ENCODE results near the gene GPR62. TPM values are rescaled to one million over a fixed set of nuclear protein-coding genes. Genes with fewer than 3 reads are reported as not detected.
A peak's percentile ranks its signal among the peaks of the same experiment; 100 is the strongest.

Gene GPR62
- total and polyA plus RNA-seq, 2 donors (not counting 3 experiments of a cell fraction or from before 2014, with no cell fraction given), result 0.04 to 0.15 TPM

DNA sequence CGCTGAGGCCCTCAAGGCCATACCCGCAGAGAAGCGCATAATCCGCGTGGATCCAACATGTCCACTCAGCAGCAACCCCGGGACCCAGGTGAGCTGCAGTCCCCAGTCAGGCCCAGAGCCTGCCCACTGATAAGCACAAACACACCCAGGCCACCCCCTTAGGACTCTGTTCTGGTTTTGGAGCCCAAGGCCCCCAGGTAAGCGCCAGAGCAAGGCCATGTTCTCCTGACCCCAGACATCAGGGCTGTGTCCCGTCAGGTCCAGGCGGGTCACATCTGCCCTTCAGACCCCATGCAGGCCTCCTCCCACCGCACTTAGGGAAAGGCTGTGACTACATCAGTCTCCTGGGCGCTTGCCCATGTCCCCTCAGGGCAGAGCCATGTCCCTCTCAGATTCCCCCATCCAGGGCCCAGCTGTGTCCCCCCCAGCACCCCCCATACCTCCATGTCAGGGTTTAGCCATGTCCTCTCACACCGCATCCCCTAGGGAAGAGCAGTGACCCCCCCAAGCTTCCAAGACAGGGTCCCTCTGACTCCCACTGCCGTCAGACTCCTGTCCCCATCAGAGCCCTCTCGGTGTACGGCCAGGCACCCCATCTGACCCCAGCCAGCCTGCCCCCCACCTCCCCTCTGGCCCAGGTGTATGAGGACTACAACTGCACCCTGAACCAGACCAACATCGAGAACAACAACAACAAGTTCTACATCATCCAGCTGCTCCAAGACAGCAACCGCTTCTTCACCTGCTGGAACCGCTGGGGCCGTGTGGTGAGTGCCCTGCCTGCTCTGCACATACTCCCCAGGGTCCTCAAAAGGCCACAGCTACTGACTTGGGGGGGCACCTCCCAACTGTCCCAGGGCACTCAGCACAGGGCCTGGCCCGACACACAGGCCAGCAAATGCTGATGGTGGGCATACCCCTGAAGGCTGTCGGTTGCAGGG lies 11.5 kb upstream of the GPR62 start:
- Histone ChIP-seq H3K27ac (ENCODE audit: insufficient read depth, low read depth, low read length) (no peak overlapping the region), H2AFZ (ENCODE audit: low read depth, low read length) (peak overlapping the region; percentile 87), H3K79me2 (ENCODE audit: control insufficient read depth, insufficient read depth, low read length) (peaks cover 16% of the 10 kb centered on the region), H3K36me3 (ENCODE audit: control insufficient read depth in 2 of 2, extremely low read depth in 1 of 2, insufficient read depth in 2 of 2, low read length in 2 of 2) (no peaks in the 10 kb centered on the region), H3K4me2 (ENCODE audit: insufficient read depth, low read length) (no peak overlapping the region), H4K20me1 (replicated peaks; ENCODE audit: control insufficient read depth, extremely low read depth, insufficient read depth, low read length) (no peaks in the 10 kb centered on the region), H3K4me1 (ENCODE audit: control insufficient read depth, extremely low read depth, insufficient read depth, low read length) (peaks cover 21% of the 10 kb centered on the region), H3K9ac (replicated peaks; ENCODE audit: extremely low read depth, insufficient read depth, low read length) (no peak overlapping the region), H3K27me3 (ENCODE audit: control insufficient read depth in 2 of 2, insufficient read depth in 2 of 2, low read length in 2 of 2) (no peaks in the 10 kb centered on the region), H3K4me3 (replicated peaks in 1 of 3; ENCODE audit: insufficient read depth in 1 of 3, low read depth in 1 of 3, low read length in 3 of 3) (no peak overlapping the region), H3K9me3 (replicated peaks; ENCODE audit: control insufficient read depth, insufficient read depth, low read length) (no peaks in the 10 kb centered on the region), H3K9me1 (replicated peaks; ENCODE audit: control insufficient read depth, extremely low read depth, insufficient read depth, low read length) (no peaks in the 10 kb centered on the region)
- dilution Hi-C loops (cut with MboI; ENCODE audit: extremely low pct_ligation_motif_present, low sequenced_read_pairs), result no loop called here
- ChIA-PET CTCF (interaction anchor here (0.8 to 2.8 kb wide), 6 partner anchors 14 to 113 kb away, joined by 3 to 46 read pairs (median 8); partner anchors contain the start of genes ABHD14A, ABHD14B and DUSP7), POLR2A (interaction anchor here (0.6 to 2.1 kb wide), 2 partner anchors 10 to 52 kb away, joined by 4 to 6 read pairs; partner anchors contain the start of gene RPL29)
- intact Hi-C loops (cut with micrococcal nuclease), result loop anchor here (2.0 to 10.0 kb wide), 3 partner anchors 39 to 559 kb away; partner anchors contain the start of genes ACY1, DCAF1 and MANF
- FAIRE-seq (no peak), DNase-seq (ENCODE audit: low read depth, low spot score) (no peak)
- no TSS peak for BruUV-seq (replicated peaks)
- TF ChIP-seq MYC (IDR thresholded peaks at IDR 0.05; ENCODE audit: low read depth, low read length), result no peak
- TF ChIP-seq, protein P1, sequence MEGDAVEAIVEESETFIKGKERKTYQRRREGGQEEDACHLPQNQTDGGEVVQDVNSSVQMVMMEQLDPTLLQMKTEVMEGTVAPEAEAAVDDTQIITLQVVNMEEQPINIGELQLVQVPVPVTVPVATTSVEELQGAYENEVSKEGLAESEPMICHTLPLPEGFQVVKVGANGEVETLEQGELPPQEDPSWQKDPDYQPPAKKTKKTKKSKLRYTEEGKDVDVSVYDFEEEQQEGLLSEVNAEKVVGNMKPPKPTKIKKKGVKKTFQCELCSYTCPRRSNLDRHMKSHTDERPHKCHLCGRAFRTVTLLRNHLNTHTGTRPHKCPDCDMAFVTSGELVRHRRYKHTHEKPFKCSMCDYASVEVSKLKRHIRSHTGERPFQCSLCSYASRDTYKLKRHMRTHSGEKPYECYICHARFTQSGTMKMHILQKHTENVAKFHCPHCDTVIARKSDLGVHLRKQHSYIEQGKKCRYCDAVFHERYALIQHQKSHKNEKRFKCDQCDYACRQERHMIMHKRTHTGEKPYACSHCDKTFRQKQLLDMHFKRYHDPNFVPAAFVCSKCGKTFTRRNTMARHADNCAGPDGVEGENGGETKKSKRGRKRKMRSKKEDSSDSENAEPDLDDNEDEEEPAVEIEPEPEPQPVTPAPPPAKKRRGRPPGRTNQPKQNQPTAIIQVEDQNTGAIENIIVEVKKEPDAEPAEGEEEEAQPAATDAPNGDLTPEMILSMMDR (IDR thresholded peaks at IDR 0.05; ENCODE audit: extremely low read depth in 1 of 2, insufficient read depth in 1 of 2, low read depth in 1 of 2, low read length in 2 of 2), result no peak
- TF ChIP-seq POLR2AphosphoS5 (IDR thresholded peaks at IDR 0.05; ENCODE audit: insufficient read depth, low read depth, low read length), result no peak
- no peak for TF ChIP-seq POLR2A (IDR thresholded peaks at IDR 0.05; ENCODE audit: low read depth, low read length)
- TF ChIP-seq EZH2 (IDR thresholded peaks at IDR 0.05; ENCODE audit: borderline replicate concordance, low read depth, low read length, severe bottlenecking), result no peak
- no peak for TF ChIP-seq JUN (IDR thresholded peaks at IDR 0.05; ENCODE audit: borderline replicate concordance, insufficient read depth, insufficient read length, low read depth)
- TF ChIP-seq, protein P2, sequence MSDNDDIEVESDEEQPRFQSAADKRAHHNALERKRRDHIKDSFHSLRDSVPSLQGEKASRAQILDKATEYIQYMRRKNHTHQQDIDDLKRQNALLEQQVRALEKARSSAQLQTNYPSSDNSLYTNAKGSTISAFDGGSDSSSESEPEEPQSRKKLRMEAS (IDR thresholded peaks at IDR 0.05; ENCODE audit: insufficient read depth, insufficient read length), result no peak
- TF ChIP-seq FOS (IDR thresholded peaks at IDR 0.05; ENCODE audit: borderline replicate concordance, insufficient read depth, low read length), result no peak
- TF ChIP-seq GATA2 (IDR thresholded peaks at IDR 0.05; ENCODE audit: insufficient read depth, insufficient read length, low read depth, low read length), result no peak

Data from endothelial cell of umbilical vein (primary cell).